ENCODE results near the gene STAB2.

STAB2 gene

GRCh38 chr12:103810111-103810510, 223.0 kb downstream of the STAB2 start:
- no peak for FAIRE-seq

- FAIRE-seq, result no peak
Observed at GRCh38 chr12:103811791-103812190, 224.7 kb downstream of the STAB2 start.

GRCh38 chr12:103812789-103813188, 225.7 kb downstream of the STAB2 start:
- no peak for FAIRE-seq

DNA sequence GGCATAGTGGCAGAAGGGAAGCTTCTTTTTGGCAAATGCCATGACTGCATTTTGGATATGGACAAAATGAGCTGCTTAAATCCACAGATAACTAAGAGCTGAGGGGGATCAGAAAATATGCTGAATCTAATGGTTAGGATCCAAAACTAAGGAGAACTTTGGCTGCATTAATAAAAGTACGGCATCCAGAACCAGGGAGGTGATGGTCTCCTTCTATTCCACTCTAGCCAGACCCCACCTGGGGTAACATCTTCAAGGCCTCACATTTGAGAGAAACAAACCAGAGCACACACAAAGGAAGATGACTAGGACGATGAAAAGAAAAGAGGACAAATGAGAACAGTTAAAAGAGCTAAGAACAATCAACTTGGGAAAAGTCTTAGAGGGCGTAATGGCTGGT, 226.4 kb downstream of the STAB2 start:
- no peak for FAIRE-seq

DNA sequence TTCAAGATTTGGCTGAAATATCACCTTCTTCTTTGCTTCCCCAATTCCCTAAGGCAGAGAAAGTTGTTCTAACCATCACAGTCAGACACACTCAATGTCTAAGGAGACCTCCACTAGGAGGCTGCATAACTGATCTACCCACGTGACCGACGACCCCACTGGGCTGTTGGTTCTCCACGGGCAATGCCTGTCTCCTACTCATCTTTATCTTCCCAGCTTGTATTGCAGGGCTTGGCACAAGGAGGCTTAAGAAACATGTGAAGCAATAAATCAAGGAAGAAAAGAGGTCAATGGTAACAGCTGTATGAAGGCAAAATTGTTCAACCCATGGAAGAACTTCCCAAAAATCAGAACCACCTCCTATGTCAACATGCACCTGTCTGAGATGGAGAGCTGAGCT, 226.9 kb downstream of the STAB2 start:
- no peak for FAIRE-seq

DNA sequence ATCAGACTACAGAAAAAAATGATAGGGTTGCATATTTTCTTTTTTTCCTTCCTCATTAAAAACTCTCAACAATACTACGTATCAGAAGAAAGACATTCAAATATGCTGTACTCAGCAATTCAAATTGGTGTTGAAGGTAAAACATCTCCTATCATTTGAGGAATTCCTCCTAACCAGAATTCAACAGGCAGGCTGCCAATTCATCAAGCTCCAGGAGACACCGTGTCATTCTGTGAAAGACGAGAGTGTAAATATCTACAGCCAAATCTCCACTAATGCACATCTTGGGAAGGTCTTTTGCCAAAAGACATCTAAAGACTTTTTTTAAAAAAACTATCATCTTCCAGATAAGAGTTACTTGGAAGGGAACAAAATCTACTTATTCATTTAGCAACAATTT, 227.4 kb downstream of the STAB2 start:
- FAIRE-seq, result no peak
